Neural cell (in vitro differentiated cells): ENCODE results near the gene COBLL1. TPM values are rescaled to one million over a fixed set of nuclear protein-coding genes. Genes with fewer than 3 reads are reported as not detected.
"Not testable (repeated sequence)": the region's sequence is repeated elsewhere in the genome, so short reads cannot be mapped to it uniquely, and the experiment has no call there.

Source experiments
- H2AFZ ChIP-seq: fragments of 200-600, 300-800 bp; sonication (generic), shearing (Covaris generic); 2 replicates; pipeline ENCODE4 v1.6.0; 2014; ENCODE audit warnings: low read depth, mild to moderate bottlenecking, antibody characterized with exemption, low read length, moderate library complexity
- H3F3A ChIP-seq: fragments of 200-600 bp; shearing (Covaris generic); 2 replicates; pipeline ENCODE4 v1.6.1; 2016; ENCODE audit warnings: mild to moderate bottlenecking, moderate library complexity, mixed read lengths, antibody characterized with exemption, low read length; ENCODE audit not compliant: insufficient read depth, poor library complexity, severe bottlenecking
- H3K27ac ChIP-seq: fragments of 200-600, 300-800 bp; sonication (generic), shearing (Covaris generic); 2 replicates; pipeline ENCODE4 v1.5.1; 2014; ENCODE audit warnings: mild to moderate bottlenecking, low read length, moderate library complexity
- H3K27me3 ChIP-seq: fragments of 300-800, 200-600 bp; sonication (generic), shearing (Covaris generic); 2 replicates; pipeline ENCODE4 v1.6.0; 2014; ENCODE audit warnings: mild to moderate bottlenecking, low read depth, low read length, moderate library complexity; ENCODE audit not compliant: insufficient read depth
- H3K36me3 ChIP-seq: fragments of 300-800, 200-600 bp; sonication (generic), shearing (Covaris generic); 2 replicates; pipeline ENCODE4 v1.5.1; 2014; ENCODE audit warnings: mild to moderate bottlenecking, antibody characterized with exemption, low read length, moderate library complexity; ENCODE audit not compliant: insufficient read depth
- H3K4me2 ChIP-seq: fragments of 300-800, 200-600 bp; sonication (generic), shearing (Covaris generic); 2 replicates; pipeline ENCODE4 v1.6.0; 2014; ENCODE audit warnings: mild to moderate bottlenecking, low read length
- H3K4me3 ChIP-seq: fragments of 300-800, 200-600 bp; sonication (generic), shearing (Covaris generic); 2 replicates; pipeline ENCODE4 v1.5.1; 2014; ENCODE audit warnings: mild to moderate bottlenecking, low read length, moderate library complexity
- H3K79me2 ChIP-seq: fragments of 200-600 bp; shearing (Covaris generic); replicated peaks from 2 replicates; pipeline ENCODE4 v1.6.0; 2014; ENCODE audit warnings: mild to moderate bottlenecking, low read length, moderate library complexity; ENCODE audit not compliant: insufficient read depth
- H3K9ac ChIP-seq: fragments of 300-800, 200-600 bp; sonication (generic), shearing (Covaris generic); 2 replicates; pipeline ENCODE4 v1.6.1; 2016; ENCODE audit warnings: mild to moderate bottlenecking, low read length, mixed read lengths
- H3K9me2 ChIP-seq: fragments of 200-600 bp; shearing (Covaris generic); 2 replicates; pipeline ENCODE4 v1.6.1; 2016; ENCODE audit warnings: mild to moderate bottlenecking, low read length, mixed read lengths; ENCODE audit not compliant: insufficient read depth
- H3K9me3 ChIP-seq: fragments of 200-600, 300-800 bp; sonication (generic), shearing (Covaris generic); 2 replicates; pipeline ENCODE4 v1.6.1; 2016; ENCODE audit warnings: mild to moderate bottlenecking, mixed run types, low read length, moderate library complexity, mixed read lengths
- H4K20me1 ChIP-seq: fragments of 200-600 bp; shearing (Covaris generic); 2 replicates; pipeline ENCODE4 v1.6.1; 2016; ENCODE audit warnings: mild to moderate bottlenecking, mixed run types; ENCODE audit not compliant: insufficient read depth
- CTCF ChIP-seq: fragments of 450-650 bp; IDR thresholded peaks from 2 replicates; pipeline ENCODE4 v1.5.1; 2014; ENCODE audit warnings: antibody characterized with exemption, mild to moderate bottlenecking, moderate library complexity; ENCODE audit not compliant: poor library complexity, severe bottlenecking
- EP300 ChIP-seq: fragments of 450-650 bp; conservative IDR thresholded peaks from 2 replicates; pipeline ENCODE4 v1.6.1; 2014; ENCODE audit warnings: antibody characterized with exemption, mild to moderate bottlenecking, moderate library complexity; ENCODE audit not compliant: poor library complexity, severe bottlenecking
- EZH2 ChIP-seq: fragments of 200-600, 300-800 bp; shearing (Covaris generic), sonication (generic); IDR thresholded peaks from 2 replicates; pipeline ENCODE4 v1.6.1; 2014; ENCODE audit warnings: antibody characterized with exemption, low read length, borderline replicate concordance, mild to moderate bottlenecking; ENCODE audit not compliant: insufficient read depth, poor library complexity, severe bottlenecking
- MXI1 ChIP-seq: fragments of 450-650 bp; conservative IDR thresholded peaks from 2 replicates; pipeline ENCODE4 v1.6.1; 2014; ENCODE audit warnings: antibody characterized with exemption, mild to moderate bottlenecking; ENCODE audit not compliant: poor library complexity, severe bottlenecking
- POLR2AphosphoS5 ChIP-seq: IDR thresholded peaks from 2 replicates; pipeline ENCODE4 v1.6.1; 2012
- RAD21 ChIP-seq: fragments of 450-650 bp; conservative IDR thresholded peaks from 2 replicates; pipeline ENCODE4 v1.6.1; 2014; ENCODE audit warnings: antibody characterized with exemption, mild to moderate bottlenecking, moderate library complexity
- REST ChIP-seq: IDR thresholded peaks from 2 replicates; pipeline ENCODE4 v1.6.1; 2012; ENCODE audit warnings: borderline replicate concordance
- TAF1 ChIP-seq: IDR thresholded peaks from 2 replicates; pipeline ENCODE4 v1.6.1; 2012; ENCODE audit warnings: low read depth
- polyA plus RNA-seq: library from polyadenylated mRNA; depleted of rRNA; stranded (reverse); fragments of >200 nt; gene quantifications from 2 replicates; pipeline ENCODE4 v1.2.3, GENCODE V29; 2014

Gene COBLL1
- polyA plus RNA-seq, 1 donor from 2014 or later = 0.11 TPM

GRCh38 chr2:164859906-164860693, 18.5 kb upstream of the COBLL1 start:
- not testable (repeated sequence) for H3K27me3 ChIP-seq, H3K79me2 ChIP-seq

GRCh38 chr2:164859251-164859818, 17.7 kb upstream of the COBLL1 start:
- no peak overlapping the region for H3K9ac ChIP-seq
- H3K4me3 ChIP-seq = no peak overlapping the region
- H3K9me2 ChIP-seq = no peaks in the 10 kb centered on the region
- no peaks in the 10 kb centered on the region for H3K36me3 ChIP-seq
- no peaks in the 10 kb centered on the region for H3K27me3 ChIP-seq
- H2AFZ ChIP-seq = no peak overlapping the region
- no peak overlapping the region for H3K4me2 ChIP-seq
- H3F3A ChIP-seq = no peaks in the 10 kb centered on the region
- no peaks in the 10 kb centered on the region for H3K9me3 ChIP-seq
- no peak overlapping the region for H3K27ac ChIP-seq
- H3K79me2 ChIP-seq = no peaks in the 10 kb centered on the region
- TF ChIP-seq REST (no peak), EZH2 (no peak), CTCF (no peak)
- H4K20me1 ChIP-seq = no peaks in the 10 kb centered on the region

More at GRCh38 chr2:164859906-164860693, 18.5 kb upstream of the COBLL1 start:
- not testable (repeated sequence) for H2AFZ ChIP-seq, H3F3A ChIP-seq, H4K20me1 ChIP-seq, H3K4me2 ChIP-seq, H3K27ac ChIP-seq, H3K9me3 ChIP-seq, H3K4me3 ChIP-seq, H3K36me3 ChIP-seq, H3K9me2 ChIP-seq, H3K9ac ChIP-seq

- H3K36me3 ChIP-seq = no peaks in the 10 kb centered on the region
- no peaks in the 10 kb centered on the region for H4K20me1 ChIP-seq
- TF ChIP-seq CTCF (no peak), EP300 (no peak), RAD21 (no peak), REST (no peak), TAF1 (no peak), EZH2 (no peak), MXI1 (no peak), POLR2AphosphoS5 (no peak)
- no peak overlapping the region for H3K4me3 ChIP-seq
- no peak overlapping the region for H3K4me2 ChIP-seq
- H2AFZ ChIP-seq = no peak overlapping the region
- no peaks in the 10 kb centered on the region for H3K79me2 ChIP-seq
- no peaks in the 10 kb centered on the region for H3F3A ChIP-seq
- H3K9me2 ChIP-seq = no peaks in the 10 kb centered on the region
- no peak overlapping the region for H3K9ac ChIP-seq
- H3K27ac ChIP-seq = no peak overlapping the region
- H3K9me3 ChIP-seq = no peaks in the 10 kb centered on the region
- H3K27me3 ChIP-seq = no peaks in the 10 kb centered on the region
Measured at GRCh38 chr2:164852086-164852485, 10.5 kb upstream of the COBLL1 start.
